Measurements from ENCODE around the gene MAP3K14. TPM values are rescaled to one million over a fixed set of nuclear protein-coding genes. Genes with fewer than 3 reads are reported as not detected.

The MAP3K14 gene
- total RNA-seq, 4 donors from 2014 or later, result 18.0 to 62.8 (median 34.0) TPM

- Histone ChIP-seq H3K36me3 (no peaks in the 10 kb centered on the region), H3K4me3 (peak overlapping the region in 1 of 4 donors; percentile 11), H3K27ac (peak overlapping the region; percentile 88 to 98 (median 94)), H3K9me3 (no peaks in the 10 kb centered on the region), H3K27me3 (no peaks in the 10 kb centered on the region), H3K4me1 (peaks cover 85 to 91% of the 10 kb centered on the region in 2 donors)
- in situ Hi-C loops (cut with MboI; ENCODE audit: low sequenced_read_pairs in 4 of 4), result no loop called here
- TF ChIP-seq POLR2A (IDR thresholded peaks at IDR 0.05), result no peak
- no peak for TF ChIP-seq CTCF (IDR thresholded peaks at IDR 0.05 in 4 of 5, conservative IDR thresholded peaks at IDR 0.05 in 1 of 5)
- DNase-seq (peak in 1 of 2 donors; percentile 49), ATAC-seq (peak in 1 of 2 donors; percentile 15)
- intact Hi-C loops (cut with DNase I; ENCODE audit: low total_unique reads), result no loop called here
These were observed 9.4 kb downstream of the MAP3K14 start for GRCh38 chr17:45307290-45308015.

GRCh38 chr17:45306623-45307022 lies 10.2 kb downstream of the MAP3K14 start:
- H3K27ac ChIP-seq, result peak overlapping the region; percentile 88 to 98 (median 94)
- peaks cover 85 to 93% of the 10 kb centered on the region in 2 donors for H3K4me1 ChIP-seq
- intact Hi-C loops (cut with DNase I; ENCODE audit: low total_unique reads), result no loop called here
- DNase-seq (no peak), ATAC-seq (no peak)
- no peaks in the 10 kb centered on the region for H3K27me3 ChIP-seq
- in situ Hi-C loops (cut with MboI; ENCODE audit: low sequenced_read_pairs in 4 of 4), result no loop called here
- no peaks in the 10 kb centered on the region for H3K36me3 ChIP-seq
- peak in 1 of 5 experiments; percentile 22 for TF ChIP-seq CTCF (IDR thresholded peaks at IDR 0.05 in 4 of 5, conservative IDR thresholded peaks at IDR 0.05 in 1 of 5)
- TF ChIP-seq POLR2A (IDR thresholded peaks at IDR 0.05), result no peak
- no peak overlapping the region for H3K4me3 ChIP-seq
- no peaks in the 10 kb centered on the region for H3K9me3 ChIP-seq

GRCh38 chr17:45306094-45306493 lies 10.7 kb downstream of the MAP3K14 start:
- H3K27ac ChIP-seq, result peak overlapping the region; percentile 88 to 98 (median 94)

GRCh38 chr17:45305530-45306087 lies 11.2 kb downstream of the MAP3K14 start:
- ATAC-seq (peak; percentile 63 to 65), DNase-seq (peak in 1 of 2 donors; percentile 71)
- intact Hi-C loops (cut with DNase I; ENCODE audit: low total_unique reads), result loop anchor here (2.0 kb wide), 1 partner anchor 21 kb away; no protein-coding TSS in a partner anchor
- no peaks in the 10 kb centered on the region for H3K27me3 ChIP-seq
- no peaks in the 10 kb centered on the region for H3K9me3 ChIP-seq
- H3K4me1 ChIP-seq, result peaks cover 83 to 92% of the 10 kb centered on the region in 2 donors
- in situ Hi-C loops (cut with MboI; ENCODE audit: low sequenced_read_pairs in 4 of 4), result no loop called here
- H3K27ac ChIP-seq, result peak overlapping the region; percentile 88 to 98 (median 94)
- TF ChIP-seq CTCF (IDR thresholded peaks at IDR 0.05 in 4 of 5, conservative IDR thresholded peaks at IDR 0.05 in 1 of 5) (no peak), POLR2A (IDR thresholded peaks at IDR 0.05) (peak; percentile 27 to 42)
- H3K36me3 ChIP-seq, result no peaks in the 10 kb centered on the region
- no peak overlapping the region for H3K4me3 ChIP-seq

More at GRCh38 chr17:45306094-45306493, 10.7 kb downstream of the MAP3K14 start:
- in situ Hi-C loops (cut with MboI; ENCODE audit: low sequenced_read_pairs in 4 of 4) (no loop called here), intact Hi-C loops (cut with DNase I; ENCODE audit: low total_unique reads) (no loop called here)
- Histone ChIP-seq H3K4me1 (peaks cover 85 to 93% of the 10 kb centered on the region in 2 donors), H3K9me3 (no peaks in the 10 kb centered on the region), H3K36me3 (no peaks in the 10 kb centered on the region), H3K4me3 (no peak overlapping the region), H3K27me3 (no peaks in the 10 kb centered on the region)
- DNase-seq, result no peak
- ATAC-seq, result no peak
- TF ChIP-seq POLR2A (IDR thresholded peaks at IDR 0.05) (no peak), CTCF (IDR thresholded peaks at IDR 0.05 in 4 of 5, conservative IDR thresholded peaks at IDR 0.05 in 1 of 5) (no peak)

Data from gastrocnemius medialis (tissue), 4 donors.